ENCODE data around the gene COBLL1. TPM values are rescaled to one million over a fixed set of nuclear protein-coding genes. Genes with fewer than 3 reads are reported as not detected.
"Not testable (repeated sequence)": the region's sequence is repeated elsewhere in the genome, so short reads cannot be mapped to it uniquely, and the experiment has no call there.

COBLL1 gene
- total RNA-seq, 1 experiment from 2014 or later = 0.96 TPM

GRCh38 chr2:164785457-164785856 is 56.2 kb downstream of the COBLL1 start:
- no peak for DNase-seq (ENCODE audit: low read depth)

- DNase-seq (ENCODE audit: low read depth) = no peak
Observed at GRCh38 chr2:164784376-164784775, 57.2 kb downstream of the COBLL1 start.

GRCh38 chr2:164782323-164782722 is 59.3 kb downstream of the COBLL1 start:
- DNase-seq (ENCODE audit: low read depth) = no peak

- no peak for DNase-seq (ENCODE audit: low read depth)
Observed at GRCh38 chr2:164781394-164781793, 60.2 kb downstream of the COBLL1 start.

GRCh38 chr2:164780611-164781178 is 60.9 kb downstream of the COBLL1 start:
- no peak for DNase-seq (ENCODE audit: low read depth)

GRCh38 chr2:164779383-164780057 is 62.1 kb downstream of the COBLL1 start:
- no peak for DNase-seq (ENCODE audit: low read depth)

GRCh38 chr2:164778723-164779122 is 62.9 kb downstream of the COBLL1 start:
- peak; percentile 7 for DNase-seq (ENCODE audit: low read depth)

GRCh38 chr2:164777847-164778461 is 63.7 kb downstream of the COBLL1 start:
- no peak for DNase-seq (ENCODE audit: low read depth)

GRCh38 chr2:164773635-164774034 is 68.0 kb downstream of the COBLL1 start:
- no peak for DNase-seq (ENCODE audit: low read depth)

GRCh38 chr2:164773091-164773490 is 68.5 kb downstream of the COBLL1 start:
- DNase-seq (ENCODE audit: low read depth) = no peak

GRCh38 chr2:164771897-164772296 is 69.7 kb downstream of the COBLL1 start:
- DNase-seq (ENCODE audit: low read depth) = no peak

GRCh38 chr2:164770421-164770916 is 71.2 kb downstream of the COBLL1 start:
- DNase-seq (ENCODE audit: low read depth) = no peak

- DNase-seq (ENCODE audit: low read depth) = no peak
Observed at GRCh38 chr2:164766954-164767320, 74.7 kb downstream of the COBLL1 start.

GRCh38 chr2:164766216-164766953 is 75.2 kb downstream of the COBLL1 start:
- DNase-seq (ENCODE audit: low read depth) = no peak

- no peak for DNase-seq (ENCODE audit: low read depth)
Observed at GRCh38 chr2:164764996-164765395, 76.6 kb downstream of the COBLL1 start.

- no peak for DNase-seq (ENCODE audit: low read depth)
Observed at GRCh38 chr2:164764474-164764873, 77.1 kb downstream of the COBLL1 start.

GRCh38 chr2:164763431-164763830 is 78.2 kb downstream of the COBLL1 start:
- DNase-seq (ENCODE audit: low read depth) = no peak

GRCh38 chr2:164761737-164762460 is 79.7 kb downstream of the COBLL1 start:
- DNase-seq (ENCODE audit: low read depth) = no peak

GRCh38 chr2:164761201-164761600 is 80.4 kb downstream of the COBLL1 start:
- DNase-seq (ENCODE audit: low read depth) = not testable (repeated sequence)

- no peak for DNase-seq (ENCODE audit: low read depth)
Observed at GRCh38 chr2:164760179-164760578, 81.4 kb downstream of the COBLL1 start.

- DNase-seq (ENCODE audit: low read depth) = no peak
Observed at GRCh38 chr2:164757934-164758695, 83.5 kb downstream of the COBLL1 start.

Measured in RPMI7951 (cell line).